ENCODE results near the gene OBSCN. TPM values are rescaled to one million over a fixed set of nuclear protein-coding genes. Genes with fewer than 3 reads are reported as not detected.

Gene OBSCN
- total and polyA plus RNA-seq, 12 donors: 0.90 to 18.0 (median 5.9) TPM

DNA sequence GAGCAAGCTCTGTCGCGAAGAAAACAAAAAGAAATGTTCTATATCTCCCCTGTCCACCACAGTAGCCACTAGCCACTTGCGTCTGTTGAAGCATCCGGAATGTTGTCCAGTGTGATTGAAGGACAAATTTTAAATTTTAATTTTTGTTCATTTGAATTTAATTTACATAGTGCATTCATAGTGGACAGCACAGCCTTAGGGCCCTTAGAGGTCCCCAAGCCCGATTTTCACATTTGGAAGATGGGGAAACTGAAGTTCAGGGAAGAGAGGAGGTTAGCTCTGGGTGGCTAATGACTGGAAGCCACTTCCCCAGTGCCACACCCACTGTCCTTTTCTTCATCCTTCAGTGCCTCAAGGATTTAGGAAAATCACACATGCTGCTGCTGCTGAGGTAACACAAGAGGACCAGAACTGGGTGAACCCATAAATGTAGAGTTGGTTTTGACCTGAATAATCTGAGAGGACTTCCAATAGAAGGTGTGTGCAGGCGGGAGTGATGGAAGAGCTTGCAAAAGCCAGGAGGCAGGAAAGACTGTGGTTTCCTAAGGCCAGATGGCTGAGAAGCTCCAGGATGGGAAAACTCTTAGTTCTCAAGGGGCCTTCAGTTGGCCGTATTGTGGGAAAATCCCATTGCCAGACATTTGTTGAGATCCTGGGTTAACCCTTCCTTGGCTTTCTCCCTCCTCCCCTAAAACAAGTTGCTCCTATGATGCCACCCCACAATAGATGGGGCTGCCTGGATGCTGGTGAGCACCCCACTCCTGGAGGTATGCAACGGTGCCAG is 149.2 kb downstream of the OBSCN start:
- Histone ChIP-seq H3K4me1 (replicated peaks in 1 of 2) (peaks cover 13 to 14% of the 10 kb centered on the region in 2 donors), H3K9me3 (replicated peaks in 1 of 3) (no peaks in the 10 kb centered on the region), H3K36me3 (replicated peaks in 1 of 2) (no peaks in the 10 kb centered on the region), H3K4me3 (no peak overlapping the region), H3K27ac (no peak overlapping the region), H3K27me3 (no peaks in the 10 kb centered on the region)
- 84 to 88% (median 86%) methylated on average over 8 of the region's 8 CpGs for WGBS, 4 donors
- intact Hi-C loops (cut with DNase I): no loop called here
- no peak for DNase-seq
- TF ChIP-seq, protein P1, sequence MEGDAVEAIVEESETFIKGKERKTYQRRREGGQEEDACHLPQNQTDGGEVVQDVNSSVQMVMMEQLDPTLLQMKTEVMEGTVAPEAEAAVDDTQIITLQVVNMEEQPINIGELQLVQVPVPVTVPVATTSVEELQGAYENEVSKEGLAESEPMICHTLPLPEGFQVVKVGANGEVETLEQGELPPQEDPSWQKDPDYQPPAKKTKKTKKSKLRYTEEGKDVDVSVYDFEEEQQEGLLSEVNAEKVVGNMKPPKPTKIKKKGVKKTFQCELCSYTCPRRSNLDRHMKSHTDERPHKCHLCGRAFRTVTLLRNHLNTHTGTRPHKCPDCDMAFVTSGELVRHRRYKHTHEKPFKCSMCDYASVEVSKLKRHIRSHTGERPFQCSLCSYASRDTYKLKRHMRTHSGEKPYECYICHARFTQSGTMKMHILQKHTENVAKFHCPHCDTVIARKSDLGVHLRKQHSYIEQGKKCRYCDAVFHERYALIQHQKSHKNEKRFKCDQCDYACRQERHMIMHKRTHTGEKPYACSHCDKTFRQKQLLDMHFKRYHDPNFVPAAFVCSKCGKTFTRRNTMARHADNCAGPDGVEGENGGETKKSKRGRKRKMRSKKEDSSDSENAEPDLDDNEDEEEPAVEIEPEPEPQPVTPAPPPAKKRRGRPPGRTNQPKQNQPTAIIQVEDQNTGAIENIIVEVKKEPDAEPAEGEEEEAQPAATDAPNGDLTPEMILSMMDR (IDR thresholded peaks at IDR 0.05): no peak
- TF ChIP-seq POLR2A (IDR thresholded peaks at IDR 0.05): no peak

DNA sequence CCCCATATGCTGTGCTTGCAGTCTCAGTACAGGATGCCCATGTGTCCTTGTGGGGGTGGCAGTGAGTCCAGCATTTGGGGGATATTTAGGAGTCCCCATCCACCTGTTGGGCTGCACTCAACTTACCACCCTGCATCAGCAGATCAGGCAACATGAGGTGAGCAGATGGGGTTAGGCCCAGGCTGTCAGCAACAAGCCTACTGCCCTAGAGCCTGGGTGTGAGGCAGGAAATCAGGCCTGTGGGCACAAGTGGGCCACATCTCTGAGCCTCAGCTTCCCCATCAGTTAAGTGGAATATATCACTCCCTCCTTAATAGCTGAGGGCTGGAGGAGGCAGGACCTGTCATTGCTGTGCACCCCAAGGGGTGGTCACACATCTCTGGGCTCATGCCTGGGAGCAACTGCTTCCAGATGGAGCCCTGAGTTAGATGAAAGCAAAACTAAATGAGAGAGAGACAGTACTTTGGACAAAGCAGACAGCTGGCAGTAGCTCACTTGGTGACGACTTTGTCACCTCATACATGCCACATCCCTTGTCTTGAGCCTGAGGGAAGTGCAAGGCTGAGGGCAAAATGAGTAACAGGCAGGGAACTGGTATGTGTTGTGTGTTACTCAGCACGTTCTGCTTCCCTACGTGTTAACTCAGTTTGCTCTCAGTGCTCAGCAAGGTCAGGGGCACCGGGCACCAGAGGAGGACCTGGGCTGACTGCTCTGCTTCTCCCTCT is 150.4 kb downstream of the OBSCN start:
- intact Hi-C loops (cut with DNase I): no loop called here
- Histone ChIP-seq H3K27ac (peak overlapping the region in 2 of 5 donors; percentile 3 to 49), H3K9me3 (replicated peaks in 1 of 3) (no peaks in the 10 kb centered on the region), H3K36me3 (replicated peaks in 1 of 2) (no peaks in the 10 kb centered on the region), H3K4me3 (no peak overlapping the region), H3K4me1 (replicated peaks in 1 of 2) (peaks cover 13 to 14% of the 10 kb centered on the region in 2 donors), H3K27me3 (no peaks in the 10 kb centered on the region)
- DNase-seq: peak in 3 of 7 donors; percentile 29 to 60 (median 46)
- 32 to 58% (median 36%) methylated on average over 4 of the region's 4 CpGs for WGBS, 4 donors
- TF ChIP-seq, protein P1 (IDR thresholded peaks at IDR 0.05): no peak
- no peak for TF ChIP-seq POLR2A (IDR thresholded peaks at IDR 0.05)

DNA sequence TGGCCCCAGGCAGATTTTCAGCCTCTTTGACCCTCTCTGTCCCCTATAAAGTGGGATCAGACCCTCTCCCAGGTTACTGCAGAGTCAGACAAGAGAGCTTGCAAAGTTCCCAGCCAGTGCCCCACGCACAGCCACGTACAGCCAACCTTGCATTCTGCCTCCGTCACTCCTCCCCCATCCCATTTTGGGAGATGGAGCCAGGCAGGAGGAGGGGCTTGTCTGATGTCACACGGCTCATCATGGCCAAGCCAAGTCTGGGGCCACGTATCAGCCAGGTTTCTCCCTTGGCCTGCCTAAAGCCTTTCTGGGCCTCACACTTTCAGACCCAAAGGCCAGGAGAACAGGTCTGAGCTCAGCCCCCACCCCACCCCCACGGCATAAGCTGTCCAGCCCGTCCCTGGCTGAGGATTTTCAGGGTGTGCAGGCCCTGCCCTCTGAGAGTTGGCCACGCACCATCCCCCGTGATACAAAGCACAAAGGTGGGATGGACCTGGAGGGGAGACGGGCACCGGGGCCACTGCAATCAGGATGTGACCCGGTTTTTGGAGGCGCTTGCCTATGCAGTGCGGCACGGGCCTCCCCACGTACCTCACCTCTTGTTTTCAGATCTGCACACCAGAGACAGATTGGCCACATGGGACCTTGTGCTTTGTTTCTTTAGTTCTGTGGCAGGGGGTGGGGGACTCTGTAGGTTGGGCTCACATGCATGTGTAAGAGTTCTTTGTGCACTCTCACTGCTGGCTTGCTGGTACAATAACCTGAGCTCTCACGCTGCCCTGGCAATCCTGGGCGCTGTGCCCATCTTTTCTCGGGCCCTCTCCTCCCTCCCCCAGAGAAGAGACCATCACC is 151.1 kb downstream of the OBSCN start:
- TF ChIP-seq, protein P1 (IDR thresholded peaks at IDR 0.05): no peak
- no peak for TF ChIP-seq POLR2A (IDR thresholded peaks at IDR 0.05)
- Histone ChIP-seq H3K27ac (peak overlapping the region in 2 of 5 donors; percentile 3 to 49), H3K36me3 (replicated peaks in 1 of 2) (no peaks in the 10 kb centered on the region), H3K27me3 (no peaks in the 10 kb centered on the region), H3K9me3 (replicated peaks in 1 of 3) (no peaks in the 10 kb centered on the region), H3K4me3 (no peak overlapping the region), H3K4me1 (replicated peaks in 1 of 2) (peaks cover 13 to 14% of the 10 kb centered on the region in 2 donors)
- WGBS, 4 donors: 85 to 100% (median 91%) methylated on average over 6 to 19 of the region's 19 CpGs
- peak in 2 of 7 donors; percentile 26 to 60 for DNase-seq
- intact Hi-C loops (cut with DNase I): no loop called here

All from adrenal gland (tissue), 12 donors.